ENCODE measurements around the gene C11orf42. TPM values are rescaled to one million over a fixed set of nuclear protein-coding genes. Genes with fewer than 3 reads are reported as not detected.

C11orf42 gene
- polyA plus RNA-seq, 10 donors: 0.24 to 0.46 (median 0.31) TPM; not detected in 2

- no peak for DNase-seq
Observed at GRCh38 chr11:6253197-6253596, 47.8 kb downstream of the C11orf42 start.

DNA sequence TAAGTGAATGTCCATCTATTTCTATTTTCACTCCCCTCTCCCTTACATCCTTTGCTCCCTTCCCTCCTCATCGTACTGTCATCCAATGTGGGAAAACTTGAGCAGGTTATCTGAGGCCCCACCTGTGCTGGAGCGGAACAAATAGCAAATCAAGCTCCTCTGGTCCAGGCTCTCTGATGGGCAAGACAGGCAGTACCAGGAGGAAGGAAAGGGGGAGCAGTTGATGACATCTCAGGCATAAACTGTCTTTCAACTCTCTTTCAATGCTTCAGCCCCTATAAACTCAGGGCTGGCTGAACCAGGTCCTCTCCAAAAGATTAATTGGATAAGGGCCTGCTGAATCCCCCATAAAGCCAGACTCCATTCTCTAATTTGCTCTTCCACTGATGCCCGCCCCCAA is 52.8 kb downstream of the C11orf42 start:
- DNase-seq: no peak

DNA sequence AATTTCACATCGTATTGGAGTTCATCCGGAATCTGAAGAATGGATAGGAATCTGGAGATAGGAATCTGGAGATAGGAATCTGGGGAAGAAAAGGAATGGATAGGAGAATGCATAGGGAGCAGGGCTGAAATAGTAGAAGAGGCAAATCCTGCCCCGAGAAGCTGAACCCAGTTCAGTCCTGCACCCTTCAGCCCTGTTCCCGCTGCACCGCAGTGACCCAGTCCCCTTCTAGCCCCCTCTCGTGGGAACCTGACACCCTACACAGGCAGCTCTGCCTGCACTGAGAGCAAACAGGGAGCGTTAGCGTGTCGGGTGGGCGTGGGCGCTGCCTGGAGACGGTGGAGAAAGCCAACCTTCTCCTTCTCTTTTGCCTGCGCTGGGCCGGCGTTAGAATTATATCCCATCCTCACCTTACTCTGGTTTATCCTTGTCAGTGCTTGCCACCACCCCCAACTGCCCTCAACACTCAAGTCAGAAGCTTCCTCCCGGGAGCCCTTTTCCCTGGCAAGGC is 53.3 kb downstream of the C11orf42 start:
- DNase-seq: peak in 1 of 3 donors; percentile 17

DNA sequence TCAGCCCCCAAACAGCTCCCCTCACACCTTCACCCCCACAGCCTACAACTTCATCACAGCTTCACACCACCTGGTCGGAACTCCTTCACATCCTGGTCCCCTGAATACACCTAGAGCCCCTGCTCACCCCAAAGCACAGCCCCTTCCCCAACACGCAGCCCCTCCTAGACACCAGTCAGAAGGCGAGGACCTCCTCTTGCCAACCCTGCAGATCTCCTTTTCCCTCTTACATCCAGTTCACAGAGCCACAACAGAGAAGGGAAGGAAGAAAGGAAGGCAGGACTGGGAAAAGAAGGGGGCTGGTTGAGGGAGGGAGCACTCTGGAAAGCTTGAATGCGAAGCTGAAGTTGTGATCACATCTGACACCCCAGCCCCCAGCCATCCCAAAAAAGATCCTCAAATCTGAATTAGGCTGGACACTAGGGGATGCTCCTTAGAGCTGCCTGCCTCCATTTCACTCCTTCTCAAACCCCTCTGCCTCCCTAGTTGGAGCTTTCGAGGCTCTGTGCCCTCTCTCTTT is 54.9 kb downstream of the C11orf42 start:
- no peak for DNase-seq

Other genes with a start within 250 kb of the C11orf42 start
- gene OR56A5, start 237.1 kb upstream of the C11orf42 start, polyA plus RNA-seq (ENCODE audit: insufficient read length in 10 of 10): not detected
- not detected for gene OR52L1, start 218.6 kb upstream of the C11orf42 start, polyA plus RNA-seq (ENCODE audit: insufficient read length in 10 of 10)
- not detected for gene OR56A4, start 198.6 kb upstream of the C11orf42 start, polyA plus RNA-seq (ENCODE audit: insufficient read length in 10 of 10)
- not detected for gene OR56A1, start 174.8 kb upstream of the C11orf42 start, polyA plus RNA-seq (ENCODE audit: insufficient read length in 10 of 10)
- gene OR56B4, start 97.9 kb upstream of the C11orf42 start, polyA plus RNA-seq (ENCODE audit: insufficient read length in 10 of 10): not detected
- not detected for gene OR52B2, start 35.2 kb upstream of the C11orf42 start, polyA plus RNA-seq (ENCODE audit: insufficient read length in 10 of 10)
- under 1 TPM in 1 of 10 donors, not detected in 9; 0.11 TPM for gene OR52W1, start 6.3 kb upstream of the C11orf42 start, polyA plus RNA-seq (ENCODE audit: insufficient read length in 10 of 10)
- 10 to 100 TPM; 18.5 to 39.1 (median 23.5) TPM for gene FHIP1B, start 29.1 kb downstream of the C11orf42 start, polyA plus RNA-seq (ENCODE audit: insufficient read length in 10 of 10)
- under 1 TPM in 5 of 10 donors, not detected in 5; 0.11 to 0.33 (median 0.17) TPM for gene CNGA4, start 33.5 kb downstream of the C11orf42 start, polyA plus RNA-seq (ENCODE audit: insufficient read length in 10 of 10)
- gene CCKBR, start 54.3 kb downstream of the C11orf42 start, polyA plus RNA-seq (ENCODE audit: insufficient read length in 10 of 10): under 1 TPM in 1 of 10 donors, not detected in 9; 0.22 TPM
- gene CAVIN3, start 114.9 kb downstream of the C11orf42 start, polyA plus RNA-seq (ENCODE audit: insufficient read length in 10 of 10): 10 to 100 TPM; 15.6 to 42.7 (median 27.7) TPM
- gene SMPD1, start 184.9 kb downstream of the C11orf42 start, polyA plus RNA-seq (ENCODE audit: insufficient read length in 10 of 10): 10 to 100 TPM; 21.8 to 26.7 (median 24.5) TPM
- 10 to 100 TPM; 27.2 to 31.7 (median 28.4) TPM for gene APBB1, start 213.5 kb downstream of the C11orf42 start, polyA plus RNA-seq (ENCODE audit: insufficient read length in 10 of 10)
- 1 to 10 TPM in 8 of 10 donors, under 1 TPM in 2; 0.87 to 5.4 (median 1.9) TPM for gene HPX, start 235.4 kb downstream of the C11orf42 start, polyA plus RNA-seq (ENCODE audit: insufficient read length in 10 of 10)